Anterior cingulate cortex (tissue), 58 donors: Measurements from ENCODE around the gene NCCRP1.
"Not testable (repeated sequence)": the region's sequence is repeated elsewhere in the genome, so short reads cannot be mapped to it uniquely, and the experiment has no call there.

Experiments used
- DNase-seq, 58 donors: peaks; one replicate each; lab custom pipeline; 2025; lab: John Stamatoyannopoulos, UW

The NCCRP1 gene

DNA sequence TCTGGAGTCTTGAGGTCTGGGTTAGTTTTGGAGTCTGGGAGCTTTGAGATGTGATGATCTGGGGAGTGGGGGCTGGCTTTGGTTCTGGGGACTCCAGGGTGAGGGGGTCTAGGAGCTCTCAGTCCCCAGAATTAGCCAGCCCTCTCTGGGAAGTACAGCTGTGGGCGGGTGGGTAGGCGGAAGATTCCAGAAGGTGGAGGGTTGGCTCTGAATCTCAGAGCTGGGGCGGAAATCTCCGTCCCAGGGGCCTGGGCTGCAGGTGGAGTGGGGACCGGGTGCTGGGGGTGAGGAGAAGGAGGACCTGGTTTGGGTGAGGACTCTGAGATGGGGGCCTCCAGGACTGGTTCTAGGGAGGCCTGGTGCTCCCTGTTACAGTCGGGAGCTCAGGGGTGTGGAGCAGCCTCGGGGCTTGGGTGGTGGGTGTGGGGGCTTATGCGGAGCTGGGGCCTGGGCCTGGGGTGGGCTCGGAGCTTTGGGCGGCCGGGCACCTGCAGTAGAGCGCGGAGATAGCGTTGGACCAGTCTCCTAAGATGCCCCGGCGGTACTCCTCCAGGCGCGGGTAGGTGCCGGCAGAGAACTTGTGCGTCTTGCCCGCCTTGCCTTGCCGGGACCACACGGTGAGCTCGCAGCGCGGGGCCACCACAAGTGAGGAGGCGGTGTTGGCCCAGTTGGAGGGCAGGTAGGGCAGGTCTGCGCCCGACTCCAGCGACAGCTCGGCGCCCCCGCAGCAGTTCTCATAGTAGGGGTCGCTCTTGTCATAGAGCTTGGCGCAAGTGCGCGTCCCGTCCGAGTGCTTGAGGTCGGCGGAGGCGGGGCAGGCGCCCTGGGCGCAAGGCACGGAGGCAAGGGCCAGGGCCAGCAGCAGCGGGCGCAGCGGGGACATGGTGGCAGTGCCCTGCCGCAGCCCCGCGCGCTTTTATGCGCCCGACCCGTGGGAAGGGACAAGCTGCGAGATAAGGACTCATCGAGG lies 6.9 kb downstream of the NCCRP1 start, which contains the start of gene SYCN:
Gene SYCN, minus strand, starts transcription at position 892 of the 970 bp plus-strand sequence. Its CDS starts 9 bp downstream, at position 883.
- DNase-seq = no peak

DNA sequence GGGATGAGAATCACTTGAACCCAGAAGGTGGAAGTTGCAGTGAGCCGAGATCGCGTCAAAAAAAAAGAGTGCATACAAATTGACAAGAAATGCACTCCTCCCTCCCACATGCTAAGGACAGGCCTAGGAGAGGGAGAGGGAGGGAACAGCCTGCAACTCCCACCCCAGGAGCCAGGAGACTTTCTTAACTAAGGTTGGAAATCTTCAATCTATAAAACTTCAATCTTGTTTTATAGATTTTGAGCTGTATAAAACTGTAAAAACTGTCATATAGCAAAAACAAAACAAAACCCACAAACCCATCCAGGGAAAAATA lies 8.6 kb downstream of the NCCRP1 start:
- DNase-seq = no peak

DNA sequence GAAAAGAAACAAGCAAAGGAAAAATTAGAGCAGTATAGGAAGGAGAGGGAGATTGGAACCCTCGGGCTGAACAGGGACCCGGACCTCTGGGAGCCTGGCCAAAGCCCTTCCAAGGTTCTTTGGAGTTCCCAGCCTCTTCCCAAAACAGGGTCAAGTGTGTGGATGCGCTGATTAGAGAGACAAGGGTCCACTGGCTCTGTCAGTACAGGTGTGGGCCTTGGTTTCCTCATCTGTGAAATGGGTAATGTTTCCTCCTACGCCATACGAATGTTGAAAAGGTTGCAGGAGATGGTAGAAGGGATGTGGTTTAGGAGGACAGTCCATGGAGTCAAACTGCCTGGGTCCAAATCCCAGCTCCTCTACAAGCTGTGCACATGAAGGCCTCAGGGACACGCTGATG lies 9.4 kb downstream of the NCCRP1 start:
- DNase-seq = no peak

DNA sequence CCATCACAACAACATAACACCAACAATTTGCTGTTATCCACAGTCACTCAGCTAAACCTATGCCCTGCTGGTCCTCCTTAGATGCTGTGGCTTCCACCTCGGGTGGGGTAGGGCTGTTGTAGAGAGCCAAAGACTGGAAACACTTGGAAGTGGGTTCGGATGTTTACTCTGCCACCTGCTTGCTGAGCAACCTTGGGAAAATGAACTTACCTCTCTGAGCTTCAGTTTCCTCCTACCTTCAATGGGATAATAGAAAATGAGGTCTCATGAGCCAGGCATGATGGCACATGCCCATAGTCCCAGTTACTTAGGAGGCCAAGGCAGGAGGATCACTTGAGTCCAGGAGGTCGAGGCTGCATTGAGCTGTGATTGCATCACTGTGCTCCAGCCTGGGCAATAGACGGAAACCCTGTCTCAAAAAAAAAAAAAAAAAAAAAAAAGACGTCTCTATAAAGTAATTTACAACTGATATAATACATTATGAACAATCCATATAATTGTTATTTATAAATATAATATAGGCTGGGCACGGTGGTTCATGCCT lies 10.6 kb downstream of the NCCRP1 start:
- no peak for DNase-seq

DNA sequence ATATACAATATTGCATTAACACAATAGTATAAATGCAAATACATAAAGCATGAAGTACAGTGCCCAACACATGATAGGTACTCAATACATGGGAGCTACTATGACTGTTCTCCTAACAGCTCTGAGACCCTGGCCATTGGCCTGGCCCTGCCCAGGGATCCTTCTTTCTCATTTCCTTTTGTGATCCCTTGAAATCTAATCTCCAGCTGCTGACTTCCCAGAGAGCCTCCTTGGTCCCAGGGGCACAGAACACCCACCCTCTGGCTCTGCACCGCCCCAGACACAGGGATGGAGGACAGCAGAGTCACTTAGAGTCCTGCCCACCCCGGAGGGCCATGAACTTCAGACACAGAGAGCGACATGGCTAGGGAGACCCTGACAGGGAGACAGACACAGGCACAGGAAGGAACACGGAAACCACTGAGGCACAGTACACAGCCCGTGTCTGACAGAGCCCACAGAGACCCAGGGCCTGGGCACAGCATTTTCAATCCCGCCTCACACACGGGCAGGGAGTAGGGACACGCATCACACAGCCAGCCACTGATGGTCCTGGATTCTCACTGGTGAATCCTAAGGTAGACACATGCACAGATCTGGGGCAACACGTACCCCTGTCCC lies 11.5 kb downstream of the NCCRP1 start:
- DNase-seq = no peak

DNA sequence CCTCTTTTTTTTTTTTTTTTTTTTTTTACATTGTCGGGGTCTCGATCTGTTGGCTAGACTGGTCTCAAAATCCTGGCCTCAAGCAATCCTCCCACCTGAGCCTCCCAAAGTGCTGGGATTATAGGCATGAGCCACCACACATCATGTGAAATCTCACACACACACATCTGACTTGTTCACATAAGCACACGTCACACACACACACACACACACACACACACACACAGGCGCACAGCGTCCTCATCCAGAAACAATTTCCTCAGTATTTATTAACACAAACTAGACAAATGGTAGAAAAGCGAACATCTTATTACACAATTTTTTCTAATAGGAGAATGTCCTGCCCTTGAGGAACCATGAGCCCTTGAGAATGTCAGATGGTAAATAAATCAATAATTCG lies 12.4 kb downstream of the NCCRP1 start:
- no peak for DNase-seq

DNA sequence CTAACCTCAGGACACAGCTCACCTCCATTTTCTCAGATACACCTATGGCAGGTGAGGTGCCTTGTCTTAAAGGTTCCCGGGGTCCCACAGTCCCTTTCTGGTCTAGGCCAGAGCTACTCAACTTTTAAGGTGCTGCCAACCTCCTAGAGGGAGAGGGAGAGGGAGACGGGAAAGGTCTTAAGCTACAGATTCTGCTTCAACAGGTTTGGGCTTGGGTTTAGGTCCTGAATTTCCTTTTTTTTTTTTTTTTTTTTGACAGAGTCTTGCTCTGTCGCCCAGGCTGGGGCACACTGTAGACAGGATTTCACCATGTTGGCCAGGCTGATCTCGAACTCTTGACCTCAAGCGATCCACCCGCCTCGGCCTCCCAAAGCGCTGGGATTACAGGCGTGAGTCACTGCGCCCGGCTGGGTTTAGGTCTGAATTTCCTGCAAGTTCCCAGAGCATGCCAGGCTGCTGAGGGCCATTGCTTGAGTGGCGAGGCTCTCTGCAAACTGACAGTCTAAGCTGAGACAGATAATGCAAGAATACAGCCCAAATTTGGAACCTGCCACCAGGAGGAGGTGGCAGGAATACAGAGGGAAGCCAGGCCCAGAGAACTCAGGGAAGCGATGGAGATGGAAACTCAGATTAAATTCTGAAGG lies 15.1 kb downstream of the NCCRP1 start:
- no peak for DNase-seq

DNA sequence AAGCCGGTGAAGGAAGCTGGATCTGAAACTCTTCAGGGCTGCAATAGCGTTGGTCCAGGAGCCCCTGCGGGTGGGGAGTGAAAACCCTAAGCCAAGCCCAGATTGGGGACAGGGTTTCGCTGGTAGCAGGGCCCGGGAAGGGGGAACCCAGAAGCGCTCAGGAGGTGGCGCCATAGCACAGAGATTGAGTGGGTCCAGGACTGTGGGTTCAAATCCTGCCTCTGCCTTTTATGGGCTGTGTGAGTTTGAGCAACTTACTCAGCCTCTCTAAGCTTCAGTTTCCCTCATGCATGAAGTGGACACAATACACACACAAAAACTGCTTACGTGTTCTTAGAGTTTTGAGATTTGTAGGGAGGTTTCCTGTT lies 15.6 kb downstream of the NCCRP1 start:
- no peak for DNase-seq

DNA sequence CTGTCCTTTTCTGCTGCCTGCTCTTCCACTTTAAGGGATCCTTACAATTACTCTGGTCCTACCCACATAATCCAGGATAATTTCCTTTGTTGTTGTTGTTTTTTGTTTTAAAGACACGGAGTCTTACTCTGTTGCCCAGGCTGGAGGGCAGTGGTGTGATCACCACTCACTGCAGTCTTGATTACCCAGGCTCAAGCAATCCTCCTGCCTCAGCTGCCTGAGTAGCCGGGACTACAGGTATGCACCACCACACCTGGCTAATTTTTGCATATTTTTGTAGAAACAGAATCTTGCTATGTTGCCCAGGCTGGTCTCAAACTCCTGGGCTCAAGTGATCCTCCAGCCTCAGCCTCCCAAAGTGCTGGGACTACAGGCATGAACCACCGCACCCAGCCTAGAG lies 18.6 kb downstream of the NCCRP1 start:
- not testable (repeated sequence) for DNase-seq

DNA sequence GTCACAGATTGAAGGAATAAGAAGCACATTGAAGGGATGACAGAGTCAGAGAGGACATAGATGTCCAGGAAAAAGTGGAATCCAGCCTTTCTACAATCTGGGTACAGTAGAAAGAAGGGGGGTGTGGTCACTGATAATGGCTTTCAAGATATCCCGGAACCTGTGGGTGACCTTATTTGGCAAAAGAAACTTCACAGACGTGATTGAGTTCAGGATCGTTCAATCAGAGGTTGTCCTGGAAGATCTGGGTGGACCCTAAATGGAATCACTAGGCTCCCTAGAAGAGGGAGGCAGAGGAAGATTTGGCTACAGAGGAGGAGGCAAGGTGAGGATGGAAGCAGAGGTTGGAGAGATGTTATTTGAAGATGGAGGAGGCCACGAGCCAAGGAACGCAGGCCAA lies 20.3 kb downstream of the NCCRP1 start:
- DNase-seq = no peak

DNA sequence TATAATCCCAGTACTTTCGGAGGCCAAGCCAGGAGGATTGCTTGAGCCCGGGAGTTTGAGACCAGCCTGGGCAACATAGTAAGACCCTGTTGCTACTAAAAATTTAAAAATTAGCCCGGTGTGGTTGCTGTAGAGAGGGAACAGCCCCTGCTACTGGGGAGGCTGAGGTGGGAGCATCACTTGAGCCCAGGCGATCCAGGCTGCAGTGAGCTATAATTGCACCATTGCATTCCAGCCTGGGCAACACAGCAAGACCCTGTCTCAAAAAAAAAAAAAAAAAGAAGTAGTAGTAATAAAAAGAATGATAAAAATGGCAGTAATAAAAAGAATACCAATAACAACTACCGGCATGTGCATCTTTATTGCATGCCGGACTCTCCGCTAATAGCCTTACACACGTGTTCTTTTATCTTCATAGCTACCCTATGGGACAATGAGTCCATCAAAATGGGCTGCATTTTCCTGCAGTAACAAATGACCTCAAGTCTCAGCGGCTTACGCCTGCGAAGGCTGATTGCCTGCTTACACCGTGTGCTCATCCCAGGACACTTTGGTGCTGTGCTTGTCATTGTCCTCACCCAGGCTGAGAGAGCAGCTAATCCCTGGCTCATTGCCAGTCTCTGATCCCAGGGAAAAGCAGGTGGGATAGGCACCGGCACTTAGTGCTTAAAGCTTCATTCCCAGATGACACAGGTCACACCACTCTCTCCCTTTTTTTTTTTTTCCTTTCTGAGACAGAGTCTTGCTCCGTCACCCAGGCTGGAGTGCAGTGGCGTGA lies 21.7 kb downstream of the NCCRP1 start:
- no peak for DNase-seq

DNA sequence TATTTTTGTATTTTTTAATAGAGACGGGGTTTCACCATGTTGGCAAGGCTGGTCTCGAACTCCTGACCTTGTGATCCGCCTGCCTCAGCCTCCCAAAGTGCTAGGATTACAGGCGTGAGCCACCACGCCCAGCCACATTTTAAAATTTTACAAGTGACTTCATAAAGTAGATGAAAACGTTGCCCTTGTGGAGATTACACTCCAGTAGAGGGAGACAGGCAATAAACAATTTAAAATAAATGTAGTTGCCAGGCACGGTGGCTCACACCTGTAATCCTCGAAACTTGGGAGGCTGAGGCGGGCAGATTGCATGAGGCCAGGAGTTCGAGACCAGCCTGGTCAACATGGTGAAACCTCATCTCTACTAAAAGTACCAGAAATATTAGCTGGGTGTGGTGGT lies 22.3 kb downstream of the NCCRP1 start:
- not testable (repeated sequence) for DNase-seq

DNA sequence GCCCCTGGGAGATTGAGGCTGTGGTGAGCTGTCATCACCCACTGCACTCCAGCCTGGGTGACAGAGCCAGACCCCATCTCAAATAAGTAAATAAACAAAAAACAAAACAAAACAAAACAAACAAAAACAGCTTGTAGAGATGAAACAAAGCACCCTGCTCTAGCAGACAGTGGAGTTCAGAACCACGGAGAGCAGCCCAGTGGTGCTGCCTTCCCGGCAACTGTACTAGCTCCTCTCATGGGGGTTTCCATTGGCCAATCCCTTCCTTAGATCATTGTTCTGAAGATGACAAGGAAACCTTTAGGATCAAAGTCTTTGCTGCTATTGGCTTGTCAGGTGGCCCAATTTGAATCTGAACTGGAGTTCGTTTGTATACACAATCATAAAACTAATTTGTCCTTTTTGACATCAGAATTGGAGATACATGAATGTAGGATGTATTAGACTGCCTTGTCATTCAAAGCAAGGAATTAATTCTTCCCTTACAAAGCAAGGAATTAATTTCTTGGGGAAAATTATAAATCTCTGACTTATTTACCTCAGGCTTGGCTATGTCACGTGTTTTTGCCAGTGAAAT lies 27.0 kb downstream of the NCCRP1 start:
- no peak for DNase-seq

DNA sequence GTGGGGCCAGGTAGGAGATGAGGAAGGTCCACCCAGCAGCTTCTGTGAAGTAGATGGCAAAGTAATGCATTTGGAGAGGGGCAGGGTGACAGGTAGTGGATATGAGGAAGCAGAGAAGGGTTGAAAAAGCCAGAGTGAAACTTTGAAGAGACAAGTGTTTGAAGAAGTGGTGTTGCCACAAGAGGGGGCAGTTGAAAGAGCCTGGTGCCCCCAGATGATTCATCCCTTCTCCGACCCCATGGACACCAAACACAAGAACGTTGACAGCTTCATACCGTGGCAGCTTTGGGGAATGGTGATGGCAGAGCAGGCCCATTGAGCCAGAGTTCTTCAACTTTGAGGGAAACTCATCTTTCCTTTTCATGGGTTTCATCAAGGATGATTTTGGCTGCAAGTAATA lies 28.1 kb downstream of the NCCRP1 start:
- no peak for DNase-seq

DNA sequence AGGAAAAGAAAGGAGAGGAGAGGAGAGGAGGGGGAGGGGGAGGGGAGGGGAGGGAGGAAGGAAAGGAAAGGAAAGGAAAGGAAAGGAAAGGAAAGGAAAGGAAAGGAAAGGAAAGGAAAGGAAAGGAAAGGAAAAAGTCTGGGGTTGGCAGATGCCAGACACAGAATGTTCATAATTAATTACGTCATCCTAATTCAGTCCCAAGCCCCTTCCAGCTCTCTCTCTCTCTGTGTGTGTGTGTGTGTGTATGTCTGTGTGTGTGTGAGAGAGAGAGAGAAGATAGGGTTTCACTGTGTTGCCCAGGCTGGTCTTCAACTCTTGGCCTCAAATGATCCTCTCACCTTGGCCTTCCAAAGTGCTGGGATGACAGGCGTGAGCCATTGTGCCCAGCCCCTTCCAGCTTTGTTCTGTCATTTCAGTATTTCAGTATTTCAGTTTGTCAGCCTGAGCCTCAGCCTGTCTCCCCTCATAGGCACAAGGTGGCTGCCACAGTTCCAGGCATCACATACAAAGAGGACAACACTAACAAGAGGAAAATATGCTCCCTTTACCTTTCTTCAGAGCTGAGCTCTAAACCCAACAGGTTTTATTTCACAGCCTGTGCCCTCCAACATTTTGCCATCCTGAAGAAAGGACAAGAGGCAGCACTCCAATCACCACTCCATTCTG lies 33.5 kb downstream of the NCCRP1 start:
- no peak for DNase-seq

DNA sequence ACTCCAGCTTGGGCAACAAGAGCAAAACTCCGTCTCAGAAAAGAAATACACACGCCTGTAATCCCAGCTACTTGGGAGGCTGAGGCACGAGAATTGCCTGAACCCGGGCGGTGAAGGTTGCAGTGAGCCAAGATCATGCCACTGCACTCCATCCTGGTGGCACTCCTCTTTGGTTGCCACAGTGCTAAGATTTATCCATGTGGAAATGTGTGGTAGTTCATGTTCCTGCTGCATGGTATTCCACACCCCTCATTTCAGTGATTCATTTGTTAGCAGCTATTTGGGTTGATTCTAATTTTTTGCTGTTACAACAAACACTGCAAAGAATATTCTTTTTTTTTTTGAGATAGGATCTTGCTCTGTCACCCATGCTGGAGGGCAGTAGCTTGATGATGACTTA lies 35.9 kb downstream of the NCCRP1 start:
- DNase-seq = no peak

DNA sequence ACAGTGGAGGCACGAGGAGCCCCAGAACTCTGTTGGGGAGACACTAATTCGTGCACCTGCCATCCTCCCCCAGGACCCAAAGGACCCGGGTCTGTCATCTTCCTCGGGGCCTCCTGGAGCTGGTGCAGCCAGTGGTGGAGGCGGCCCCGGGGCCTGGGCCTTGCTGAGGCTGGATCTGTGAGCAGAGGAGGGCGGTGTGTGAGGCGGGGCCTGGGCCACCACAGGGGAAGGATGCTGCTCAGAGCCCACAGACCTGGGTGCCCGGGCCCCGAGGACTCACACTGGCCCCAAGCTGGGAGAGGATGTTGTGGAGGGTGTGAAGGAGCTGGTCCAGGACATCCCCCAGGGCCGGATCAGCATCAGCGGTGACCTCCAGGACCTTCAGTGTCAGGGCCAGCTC lies 39.8 kb downstream of the NCCRP1 start:
- no peak for DNase-seq

DNA sequence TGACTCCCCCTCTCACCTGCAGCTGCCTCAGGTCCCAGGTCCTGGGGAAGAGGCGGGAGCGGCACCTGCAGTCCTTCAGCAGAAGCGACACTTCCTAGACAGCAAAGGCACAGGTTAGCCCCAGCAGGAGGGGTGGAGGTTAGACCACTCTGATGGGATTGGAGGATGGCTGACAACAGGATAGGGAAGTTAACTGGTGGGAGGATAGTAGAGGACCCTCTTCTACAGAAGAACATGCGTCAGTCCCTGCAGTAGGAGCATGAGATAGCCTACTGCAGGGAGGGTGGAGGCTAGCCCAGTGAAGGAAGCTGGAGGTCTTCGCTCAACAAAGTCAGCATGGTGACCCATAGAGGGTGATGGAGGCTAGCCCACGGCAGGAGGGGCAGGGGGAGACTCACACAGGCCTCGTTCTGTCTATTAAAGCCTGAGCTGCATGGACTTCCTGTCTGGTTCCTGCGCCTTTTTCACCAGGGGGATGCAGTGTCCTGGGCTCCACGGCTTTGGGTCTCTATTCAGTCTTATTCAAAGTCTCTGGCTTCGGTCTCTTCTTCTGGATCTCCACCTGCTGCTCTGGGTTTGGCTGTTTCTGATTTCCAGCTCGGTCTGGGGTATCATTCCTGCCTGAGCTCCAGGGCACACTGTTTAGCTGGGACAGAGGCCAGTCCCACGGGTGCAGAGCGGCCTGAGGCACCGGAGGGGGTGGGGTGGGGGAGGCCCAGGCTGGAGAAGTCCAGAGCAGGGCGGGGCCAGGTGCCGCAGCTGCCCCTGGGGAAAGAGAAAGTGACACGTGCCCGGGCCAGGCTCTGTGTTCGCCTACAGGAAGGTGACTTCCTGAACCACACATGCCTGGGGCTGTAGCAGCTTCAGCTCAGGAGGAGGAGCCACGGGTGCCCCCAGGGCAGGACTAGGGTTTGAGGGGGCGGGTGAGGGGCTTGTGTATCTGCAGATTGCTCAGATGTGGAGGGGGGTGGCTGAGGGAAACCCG lies 40.7 kb downstream of the NCCRP1 start:
- DNase-seq = no peak
